Naive thymus-derived CD4-positive, alpha-beta T cell (primary cell): ENCODE measurements around the gene POLR2J. TPM values are rescaled to one million over a fixed set of nuclear protein-coding genes. Genes with fewer than 3 reads are reported as not detected.
A peak's percentile ranks its signal among the peaks of the same experiment; 100 is the strongest.
"Not testable (repeated sequence)": the region's sequence is repeated elsewhere in the genome, so short reads cannot be mapped to it uniquely, and the experiment has no call there.

ENCODE experiments used
- ATAC-seq: fragments of 150-1000 bp; cut with Tn5 transposase; 2 replicates; pipeline ENCODE4 v1.10.0; 2021; ENCODE audit warnings: mild to moderate bottlenecking, moderate library complexity
- CTCF ChIA-PET: fragments of 350-600 bp; sonication (Branson Sonifier 250); formaldehyde crosslinking; loops from one replicate; lab custom pipeline; 2021; ENCODE audit warnings: antibody characterized with exemption; lab: Charles Lee
- POLR2A ChIA-PET: fragments of 350-600 bp; sonication (Branson Sonifier 250); formaldehyde crosslinking; loops from one replicate; lab custom pipeline; 2021; ENCODE audit warnings: antibody characterized with exemption, inconsistent platforms; lab: Charles Lee
- DNase-seq, 9 donors: peaks; one replicate each; pipeline versions ENCODE4 v3.0.0 to v3.0.0-alpha.2; 2020 to 2022; ENCODE audit warnings: mixed read lengths in 1 of 9
- H3K27ac ChIP-seq: one replicate; pipeline ENCODE4 v1.7.0; 2013; ENCODE audit warnings: mild to moderate bottlenecking, low read depth, low read length, moderate library complexity
- H3K27me3 ChIP-seq, 2 donors: one replicate each; pipeline ENCODE4 v1.7.0; 2013; ENCODE audit warnings: low read length in 2 of 2, mild to moderate bottlenecking in 2 of 2, moderate library complexity in 2 of 2; ENCODE audit not compliant: control insufficient read depth in 2 of 2, insufficient read depth in 2 of 2
- H3K36me3 ChIP-seq, 3 experiments: 1 replicate in 2 of 3; 2 replicates in 1 of 3; pipeline ENCODE4 v1.7.0; 2013; ENCODE audit warnings: low read length in 3 of 3, mild to moderate bottlenecking in 3 of 3, moderate library complexity in 1 of 3; ENCODE audit not compliant: insufficient read depth in 3 of 3, control insufficient read depth in 2 of 3
- H3K4me1 ChIP-seq, 2 donors: one replicate each; pipeline ENCODE4 v1.7.0; 2013; ENCODE audit warnings: low read length in 2 of 2, mild to moderate bottlenecking in 2 of 2, moderate library complexity in 1 of 2; ENCODE audit not compliant: control insufficient read depth in 2 of 2, insufficient read depth in 2 of 2
- H3K4me3 ChIP-seq: 2 replicates; pipeline ENCODE4 v1.7.0; 2013; ENCODE audit warnings: mild to moderate bottlenecking, low read length
- H3K9me3 ChIP-seq, 3 experiments: 1 replicate in 2 of 3; 2 replicates in 1 of 3; pipeline ENCODE4 v1.7.0; 2013; ENCODE audit warnings: low read length in 3 of 3; ENCODE audit not compliant: control insufficient read depth in 2 of 3
- H3K27ac Mint-ChIP-seq, 9 donors: one replicate each; pipeline ENCODE4 v1.8.0; 2020 to 2022; ENCODE audit warnings: mixed read lengths in 9 of 9, mild to moderate bottlenecking in 8 of 9, moderate library complexity in 5 of 9, inconsistent platforms in 2 of 9
- H3K27me3 Mint-ChIP-seq, 5 donors: one replicate each; pipeline ENCODE4 v1.8.0; 2021 to 2022; ENCODE audit warnings: mixed read lengths in 5 of 5, mild to moderate bottlenecking in 1 of 5
- H3K36me3 Mint-ChIP-seq, 5 donors: one replicate each; pipeline ENCODE4 v1.8.0; 2020 to 2022; ENCODE audit warnings: mixed read lengths in 5 of 5, mild to moderate bottlenecking in 3 of 5, inconsistent platforms in 1 of 5
- H3K4me1 Mint-ChIP-seq, 7 donors: one replicate each; pipeline ENCODE4 v1.8.0; 2020 to 2022; ENCODE audit warnings: mixed read lengths in 7 of 7, mild to moderate bottlenecking in 3 of 7, inconsistent platforms in 1 of 7
- H3K4me3 Mint-ChIP-seq, 10 donors: one replicate each; pipeline ENCODE4 v1.8.0; 2020 to 2022; ENCODE audit warnings: mild to moderate bottlenecking in 10 of 10, mixed read lengths in 10 of 10, moderate library complexity in 6 of 10, inconsistent platforms in 2 of 10
- H3K9me3 Mint-ChIP-seq, 11 donors: one replicate each; pipeline ENCODE4 v1.8.0; 2020 to 2022; ENCODE audit warnings: mixed read lengths in 11 of 11, mild to moderate bottlenecking in 4 of 11, inconsistent platforms in 1 of 11, moderate library complexity in 1 of 11
- intact Hi-C, 2 donors: fragments of 100-400 bp; cut with micrococcal nuclease; formaldehyde crosslinking; loops; one replicate each; pipeline ENCODE4 v1.15.1; 2023
- polyA plus RNA-seq, 2 donors: library from polyadenylated mRNA; unstranded; fragments of 300-500 nt; fragmentation: Illumina TruSeq; gene quantifications; one replicate each; pipeline ENCODE4 v1.2.3, GENCODE V29; 2021
- total RNA-seq, 6 experiments: library from RNA in 5 of 6; stranded (reverse) in 5 of 6; gene quantifications; 1 replicate in 5 of 6; 2 replicates in 1 of 6; pipeline ENCODE4 v1.2.3 and lab custom pipeline; 2021 to 2026

Gene POLR2J
- total and polyA plus RNA-seq, 7 experiments from 2014 or later = 36.9 to 109 (median 43.3) TPM

DNA sequence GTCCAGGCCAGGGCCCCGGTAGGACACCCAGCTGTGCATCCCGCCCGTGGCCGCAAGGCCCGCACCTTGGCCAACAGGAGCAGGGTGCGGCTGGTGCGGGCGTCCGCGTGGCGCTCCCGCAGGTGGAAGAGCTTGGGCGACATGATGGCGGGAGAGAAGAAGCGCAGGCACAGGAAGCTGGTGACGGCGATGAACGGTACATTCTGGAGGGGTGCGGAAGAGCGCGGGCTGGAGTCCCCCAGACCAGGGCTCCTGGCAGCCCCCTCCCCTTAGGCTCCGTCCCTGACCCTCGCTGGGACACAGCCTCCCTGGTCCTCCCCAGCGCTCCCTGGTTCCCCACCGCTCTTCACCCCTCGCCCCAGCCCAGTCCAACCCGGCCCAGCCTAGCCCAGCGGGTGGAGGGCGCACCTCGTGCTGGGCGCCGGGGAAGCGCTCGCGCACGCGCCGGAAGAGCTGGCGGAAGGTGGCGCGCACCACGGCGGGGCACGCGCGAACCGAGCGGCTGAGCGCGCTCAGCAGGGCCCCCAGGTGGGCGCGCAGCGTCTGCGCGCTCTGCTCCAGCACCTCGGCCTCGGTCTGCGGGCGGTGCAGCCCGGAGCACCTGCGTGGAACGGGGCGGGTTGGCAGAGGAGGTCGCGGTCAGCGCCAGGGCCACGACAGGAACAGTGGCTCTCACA is 15.9 kb upstream of the POLR2J start:
- H3K36me3 Mint-ChIP-seq, H3K9me3 ChIP-seq, H3K27me3 ChIP-seq, DNase-seq, POLR2A ChIA-PET, H3K9me3 Mint-ChIP-seq, H3K36me3 ChIP-seq, H3K27ac ChIP-seq, H3K4me1 ChIP-seq, H3K27me3 Mint-ChIP-seq, CTCF ChIA-PET, H3K4me3 Mint-ChIP-seq, intact Hi-C loops, H3K4me1 Mint-ChIP-seq, H3K4me3 ChIP-seq, H3K27ac Mint-ChIP-seq: not testable (repeated sequence)
- ATAC-seq = peak; percentile 84

DNA sequence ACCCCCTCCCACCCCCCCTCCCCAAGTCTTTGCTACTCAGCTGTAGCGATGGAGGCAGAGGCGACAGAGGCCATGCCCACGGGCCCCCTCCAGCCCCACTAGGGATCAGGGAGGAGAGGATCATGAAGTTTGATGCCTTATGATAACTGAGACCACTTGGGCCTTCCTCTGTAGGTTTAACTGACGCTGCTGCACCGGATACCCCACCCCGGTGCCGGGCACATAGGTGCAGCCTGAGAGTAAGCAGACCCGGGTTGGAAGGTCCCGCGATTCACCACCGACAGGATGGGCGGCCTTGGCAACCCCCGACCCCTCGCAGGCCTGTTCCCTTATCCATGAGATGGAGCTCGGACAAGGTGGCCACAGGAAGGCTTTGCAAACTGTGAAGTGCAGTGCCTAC is 15.3 kb upstream of the POLR2J start:
- H3K9me3 Mint-ChIP-seq, H3K4me1 ChIP-seq, CTCF ChIA-PET, H3K9me3 ChIP-seq, intact Hi-C loops, H3K27ac Mint-ChIP-seq, ATAC-seq, H3K27me3 Mint-ChIP-seq, POLR2A ChIA-PET, H3K27me3 ChIP-seq, H3K4me1 Mint-ChIP-seq, H3K4me3 ChIP-seq, H3K36me3 Mint-ChIP-seq, H3K36me3 ChIP-seq: not testable (repeated sequence)
- peak overlapping the region; percentile 41 for H3K27ac ChIP-seq
- H3K4me3 Mint-ChIP-seq = peak overlapping the region in 2 of 10 donors; percentile 25 to 37
- DNase-seq = peak in 7 of 9 donors; percentile 19 to 56 (median 44)

DNA sequence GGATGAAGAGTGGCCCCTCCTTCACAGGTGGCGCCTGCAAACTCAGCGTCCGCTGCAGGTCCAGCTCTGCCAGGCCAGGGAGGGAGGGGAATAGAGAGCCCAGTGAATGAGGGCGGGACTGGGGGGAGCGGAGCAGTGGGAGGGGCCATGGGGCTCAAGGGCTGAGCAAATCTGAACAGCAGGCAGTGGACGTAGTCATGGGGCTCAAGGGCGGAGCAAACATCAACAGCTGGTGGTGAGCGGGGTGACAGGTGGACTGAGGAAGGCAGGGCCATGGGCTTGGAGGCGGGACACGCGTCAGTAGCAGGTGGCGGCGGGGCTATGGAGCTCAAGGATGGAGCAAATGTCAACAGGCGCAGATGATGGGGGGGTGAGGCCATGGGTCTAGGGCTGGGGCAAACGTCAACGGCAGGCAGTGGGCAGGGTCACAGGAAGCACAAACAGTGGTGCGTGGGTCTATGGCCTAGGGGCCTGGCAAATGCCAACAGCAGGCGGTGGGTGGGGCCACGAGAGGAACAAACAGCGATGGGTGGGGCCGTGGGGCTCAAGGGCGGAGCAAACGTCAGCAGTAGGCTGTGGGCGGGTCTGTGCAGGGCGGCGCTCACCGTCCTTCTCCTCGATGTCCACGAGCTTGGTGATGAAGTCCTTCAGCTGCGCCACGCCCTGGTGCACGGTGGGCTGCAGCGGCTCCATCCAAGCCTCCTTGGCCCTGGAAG is 14.7 kb upstream of the POLR2J start:
- H3K27me3 ChIP-seq, intact Hi-C loops, H3K36me3 Mint-ChIP-seq, H3K4me1 Mint-ChIP-seq, H3K9me3 ChIP-seq, CTCF ChIA-PET, H3K4me1 ChIP-seq, H3K4me3 ChIP-seq, H3K9me3 Mint-ChIP-seq, H3K27ac ChIP-seq, H3K27me3 Mint-ChIP-seq, POLR2A ChIA-PET, H3K36me3 ChIP-seq, H3K27ac Mint-ChIP-seq: not testable (repeated sequence)
- ATAC-seq = peak; percentile 63
- peak overlapping the region in 2 of 10 donors; percentile 29 to 73 for H3K4me3 Mint-ChIP-seq
- peak in 1 of 9 donors; percentile 54 for DNase-seq

DNA sequence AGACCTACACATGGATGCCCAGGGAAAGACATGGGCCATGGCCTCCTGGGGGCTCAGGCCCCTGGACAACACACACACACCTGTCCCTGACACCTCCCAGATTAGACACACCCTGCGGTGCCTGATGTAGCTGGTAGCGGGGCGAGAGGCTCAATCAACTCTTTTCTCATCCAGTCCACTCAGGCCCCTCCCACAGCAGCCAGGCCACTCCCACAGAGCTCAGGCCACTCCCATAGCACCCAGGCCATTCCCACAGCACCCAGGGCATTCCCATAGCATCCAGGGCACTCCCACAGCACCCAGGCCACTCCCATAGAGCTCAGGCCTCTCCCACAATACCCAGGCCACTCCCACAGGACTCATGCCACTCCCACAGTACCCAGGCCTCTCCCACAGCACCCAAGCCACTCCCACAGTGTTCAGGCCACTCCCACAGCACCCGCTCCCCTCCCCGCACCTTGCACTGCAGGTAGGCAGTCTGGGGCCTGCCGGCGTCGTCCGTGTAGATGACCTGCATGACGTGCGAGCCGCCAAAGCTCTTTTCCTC is 11.9 kb upstream of the POLR2J start:
- H3K9me3 ChIP-seq, H3K4me1 ChIP-seq, H3K36me3 Mint-ChIP-seq, H3K36me3 ChIP-seq, POLR2A ChIA-PET, H3K27me3 ChIP-seq, H3K9me3 Mint-ChIP-seq, H3K27me3 Mint-ChIP-seq, H3K27ac ChIP-seq, CTCF ChIA-PET, H3K27ac Mint-ChIP-seq, H3K4me1 Mint-ChIP-seq, intact Hi-C loops, H3K4me3 Mint-ChIP-seq, H3K4me3 ChIP-seq: not testable (repeated sequence)
- DNase-seq = peak in 8 of 9 donors; percentile 45 to 77 (median 58)
- peak; percentile 75 for ATAC-seq

DNA sequence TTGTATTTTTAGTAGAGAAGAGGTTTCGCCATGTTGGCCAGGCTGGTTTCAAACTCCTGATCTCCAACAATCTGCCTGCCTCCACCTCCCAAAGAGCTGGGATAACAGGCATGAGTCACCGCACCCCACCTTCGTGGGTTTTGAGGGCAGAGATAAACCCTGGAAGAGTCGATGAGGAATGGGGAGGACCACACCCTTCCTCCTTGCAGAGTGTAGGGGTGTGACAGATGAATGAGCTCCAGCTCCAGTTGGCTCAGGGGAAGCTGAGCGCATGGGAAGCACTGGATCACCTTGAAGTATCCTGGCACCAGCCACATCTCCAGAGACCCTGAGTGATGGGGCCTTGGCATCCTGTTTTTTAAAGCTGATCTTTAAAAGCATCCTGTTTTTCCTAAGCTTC is 5.6 kb upstream of the POLR2J start:
- intact Hi-C loops, H3K36me3 ChIP-seq, CTCF ChIA-PET, H3K9me3 ChIP-seq, H3K27ac Mint-ChIP-seq, H3K27ac ChIP-seq, POLR2A ChIA-PET, H3K4me3 Mint-ChIP-seq, ATAC-seq, H3K4me1 ChIP-seq, H3K4me3 ChIP-seq, H3K27me3 ChIP-seq, H3K27me3 Mint-ChIP-seq, H3K4me1 Mint-ChIP-seq, H3K9me3 Mint-ChIP-seq, DNase-seq, H3K36me3 Mint-ChIP-seq: not testable (repeated sequence)

DNA sequence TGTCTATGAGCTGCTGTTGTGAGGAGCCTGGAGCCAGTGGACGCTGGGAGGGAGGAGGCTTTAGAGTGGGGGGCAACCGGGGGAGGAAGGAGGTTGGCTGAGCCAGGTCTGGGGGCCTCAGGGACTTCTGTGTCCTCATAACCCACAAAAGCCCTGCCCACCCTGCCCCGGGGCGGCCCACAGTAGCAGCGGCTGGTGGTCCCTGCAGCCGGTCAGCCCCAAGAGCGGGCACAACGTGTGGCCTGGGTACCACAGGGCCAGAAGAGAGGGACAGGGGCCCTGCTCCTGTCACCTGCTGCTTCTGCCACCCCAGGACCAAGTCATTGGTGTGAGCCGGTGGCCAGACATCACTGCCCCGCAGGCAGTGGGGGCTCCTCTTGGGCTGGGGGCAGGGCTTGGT is 3.2 kb upstream of the POLR2J start:
- H3K4me3 ChIP-seq, H3K9me3 Mint-ChIP-seq, H3K27me3 Mint-ChIP-seq, H3K4me1 ChIP-seq, intact Hi-C loops, H3K27me3 ChIP-seq, H3K36me3 ChIP-seq, H3K36me3 Mint-ChIP-seq, POLR2A ChIA-PET, ATAC-seq, H3K27ac ChIP-seq, H3K4me3 Mint-ChIP-seq, CTCF ChIA-PET, H3K4me1 Mint-ChIP-seq, H3K27ac Mint-ChIP-seq, H3K9me3 ChIP-seq: not testable (repeated sequence)
- peak in 2 of 9 donors; percentile 9 to 12 for DNase-seq
